DND-41 (cell line): ENCODE measurements around the gene DPF3.

ENCODE experiments used
- ATAC-seq: fragments of 200-7000 bp; cut with Tn5 transposase; 3 replicates; pipeline ENCODE4 v1.9.1; 2021; ENCODE audit warnings: low read depth; ENCODE audit not compliant: insufficient read depth
- DNase-seq: peaks from one replicate; pipeline ENCODE4 v3.0.0-alpha.2; 2020
- H2AFZ ChIP-seq: 2 replicates; pipeline ENCODE4 v1.6.0; 2012; ENCODE audit warnings: low read depth, low read length
- H3K27ac ChIP-seq: 2 replicates; pipeline ENCODE4 v1.5.1; 2012; ENCODE audit warnings: low read length, inconsistent platforms
- H3K27me3 ChIP-seq: fragments of 200-600 bp; sonication (generic); 2 replicates; pipeline ENCODE4 v1.6.0; 2012; ENCODE audit warnings: low read length, mild to moderate bottlenecking, inconsistent platforms; ENCODE audit not compliant: insufficient read depth, poor library complexity
- H3K36me3 ChIP-seq: 2 replicates; pipeline ENCODE4 v1.5.1; 2012; ENCODE audit warnings: low read length, inconsistent platforms; ENCODE audit not compliant: insufficient read depth
- H3K4me1 ChIP-seq: 2 replicates; pipeline ENCODE4 v1.5.1; 2012; ENCODE audit warnings: mild to moderate bottlenecking, low read length; ENCODE audit not compliant: insufficient read depth
- H3K4me2 ChIP-seq: 2 replicates; pipeline ENCODE4 v1.6.0; 2012; ENCODE audit warnings: mild to moderate bottlenecking, moderate library complexity, low read length, inconsistent platforms; ENCODE audit not compliant: insufficient read depth
- H3K4me3 ChIP-seq, 2 experiments: fragments of 200-600 bp in 1 of 2; shearing (Covaris generic) in 1 of 2; 2 replicates each; pipeline ENCODE4 v1.5.1; 2012 to 2016; ENCODE audit warnings: inconsistent platforms in 2 of 2, low read length in 2 of 2, mild to moderate bottlenecking in 2 of 2, low read depth in 1 of 2, moderate library complexity in 1 of 2
- H3K79me2 ChIP-seq: 2 replicates; pipeline ENCODE4 v1.6.0; 2012; ENCODE audit warnings: low read length, inconsistent platforms; ENCODE audit not compliant: insufficient read depth
- H3K9ac ChIP-seq: 2 replicates; pipeline ENCODE4 v1.6.0; 2012; ENCODE audit warnings: low read depth, mild to moderate bottlenecking, inconsistent platforms, low read length, moderate library complexity
- H3K9me3 ChIP-seq: 2 replicates; pipeline ENCODE4 v1.5.1; 2012; ENCODE audit warnings: low read length, moderate library complexity, mild to moderate bottlenecking, inconsistent platforms; ENCODE audit not compliant: insufficient read depth, severe bottlenecking
- H4K20me1 ChIP-seq: 2 replicates; pipeline ENCODE4 v1.6.0; 2012; ENCODE audit warnings: low read length; ENCODE audit not compliant: insufficient read depth
- EZH2 ChIP-seq: IDR thresholded peaks from 3 replicates; pipeline ENCODE4 v1.6.1; 2012; ENCODE audit warnings: borderline replicate concordance, low read depth, mild to moderate bottlenecking, moderate library complexity, low read length, inconsistent platforms; ENCODE audit not compliant: severe bottlenecking
- TF ChIP-seq, protein P1 (sequence below): IDR thresholded peaks from 2 replicates; pipeline ENCODE4 v1.5.1; 2012; ENCODE audit warnings: borderline replicate concordance, low read length, moderate library complexity, mild to moderate bottlenecking; ENCODE audit not compliant: poor library complexity, severe bottlenecking; ENCODE audit errors: extremely low read depth

Gene DPF3

DNA sequence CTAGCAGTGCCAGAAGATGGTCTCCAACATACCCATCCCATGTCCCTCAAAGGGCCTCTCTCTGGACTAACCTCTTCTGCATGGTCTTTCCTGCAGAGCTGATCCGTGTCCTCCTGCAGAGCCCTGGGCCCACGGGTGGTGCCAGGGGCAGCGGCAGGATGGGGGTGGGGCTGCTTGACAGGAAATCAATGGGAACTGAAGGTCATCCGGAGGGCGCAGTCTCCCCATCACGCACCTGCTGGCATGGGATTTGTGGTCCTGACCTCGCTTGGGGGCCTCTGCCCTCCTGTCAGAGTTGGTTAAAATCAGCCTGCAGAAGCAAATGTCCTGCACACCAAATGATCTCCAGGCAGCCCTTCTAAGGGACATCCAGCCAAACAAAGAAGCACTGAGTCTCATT, 110.2 kb downstream of the DPF3 start:
- Histone ChIP-seq H3K79me2 (no peaks in the 10 kb centered on the region), H3K4me1 (no peaks in the 10 kb centered on the region), H3K4me2 (no peak overlapping the region)

DNA sequence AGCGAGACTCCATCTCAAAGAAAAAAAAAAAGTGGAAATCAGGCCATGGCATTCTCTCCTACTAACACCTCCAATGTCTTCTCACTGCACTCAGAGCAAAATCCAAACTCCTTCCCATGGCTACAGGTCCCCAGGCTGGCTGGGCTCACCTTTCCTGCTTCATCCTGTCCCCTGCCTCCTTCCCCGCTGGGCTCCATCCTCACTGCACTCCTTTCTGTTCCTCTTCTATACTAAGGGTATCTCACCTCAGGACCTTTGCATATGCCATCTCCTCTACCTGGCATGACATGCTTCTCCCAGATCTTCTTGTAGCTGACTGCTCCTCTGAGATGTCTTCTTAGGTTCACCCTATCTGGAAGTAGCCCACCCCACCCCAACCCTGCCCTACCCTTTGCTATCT, 111.1 kb downstream of the DPF3 start:
- no peak for TF ChIP-seq EZH2
- TF ChIP-seq, protein P1, sequence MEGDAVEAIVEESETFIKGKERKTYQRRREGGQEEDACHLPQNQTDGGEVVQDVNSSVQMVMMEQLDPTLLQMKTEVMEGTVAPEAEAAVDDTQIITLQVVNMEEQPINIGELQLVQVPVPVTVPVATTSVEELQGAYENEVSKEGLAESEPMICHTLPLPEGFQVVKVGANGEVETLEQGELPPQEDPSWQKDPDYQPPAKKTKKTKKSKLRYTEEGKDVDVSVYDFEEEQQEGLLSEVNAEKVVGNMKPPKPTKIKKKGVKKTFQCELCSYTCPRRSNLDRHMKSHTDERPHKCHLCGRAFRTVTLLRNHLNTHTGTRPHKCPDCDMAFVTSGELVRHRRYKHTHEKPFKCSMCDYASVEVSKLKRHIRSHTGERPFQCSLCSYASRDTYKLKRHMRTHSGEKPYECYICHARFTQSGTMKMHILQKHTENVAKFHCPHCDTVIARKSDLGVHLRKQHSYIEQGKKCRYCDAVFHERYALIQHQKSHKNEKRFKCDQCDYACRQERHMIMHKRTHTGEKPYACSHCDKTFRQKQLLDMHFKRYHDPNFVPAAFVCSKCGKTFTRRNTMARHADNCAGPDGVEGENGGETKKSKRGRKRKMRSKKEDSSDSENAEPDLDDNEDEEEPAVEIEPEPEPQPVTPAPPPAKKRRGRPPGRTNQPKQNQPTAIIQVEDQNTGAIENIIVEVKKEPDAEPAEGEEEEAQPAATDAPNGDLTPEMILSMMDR, result no peak
- Histone ChIP-seq H3K4me1 (no peaks in the 10 kb centered on the region), H4K20me1 (no peaks in the 10 kb centered on the region), H3K4me2 (no peak overlapping the region), H3K4me3 (no peak overlapping the region), H3K27me3 (no peaks in the 10 kb centered on the region), H3K27ac (no peak overlapping the region), H3K79me2 (no peaks in the 10 kb centered on the region), H3K36me3 (no peaks in the 10 kb centered on the region), H2AFZ (no peak overlapping the region), H3K9me3 (no peaks in the 10 kb centered on the region), H3K9ac (no peak overlapping the region)
- DNase-seq (no peak), ATAC-seq (no peak)

More for the DNA sequence above, 110.2 kb downstream of the DPF3 start:
- ATAC-seq (no peak), DNase-seq (no peak)
- Histone ChIP-seq H3K4me3 (no peak overlapping the region), H3K27me3 (no peaks in the 10 kb centered on the region), H3K27ac (no peak overlapping the region), H2AFZ (no peak overlapping the region), H3K9ac (no peak overlapping the region), H3K9me3 (no peaks in the 10 kb centered on the region), H3K36me3 (no peaks in the 10 kb centered on the region), H4K20me1 (no peaks in the 10 kb centered on the region)
- TF ChIP-seq EZH2, result no peak
- TF ChIP-seq, protein P1, result no peak

DNA sequence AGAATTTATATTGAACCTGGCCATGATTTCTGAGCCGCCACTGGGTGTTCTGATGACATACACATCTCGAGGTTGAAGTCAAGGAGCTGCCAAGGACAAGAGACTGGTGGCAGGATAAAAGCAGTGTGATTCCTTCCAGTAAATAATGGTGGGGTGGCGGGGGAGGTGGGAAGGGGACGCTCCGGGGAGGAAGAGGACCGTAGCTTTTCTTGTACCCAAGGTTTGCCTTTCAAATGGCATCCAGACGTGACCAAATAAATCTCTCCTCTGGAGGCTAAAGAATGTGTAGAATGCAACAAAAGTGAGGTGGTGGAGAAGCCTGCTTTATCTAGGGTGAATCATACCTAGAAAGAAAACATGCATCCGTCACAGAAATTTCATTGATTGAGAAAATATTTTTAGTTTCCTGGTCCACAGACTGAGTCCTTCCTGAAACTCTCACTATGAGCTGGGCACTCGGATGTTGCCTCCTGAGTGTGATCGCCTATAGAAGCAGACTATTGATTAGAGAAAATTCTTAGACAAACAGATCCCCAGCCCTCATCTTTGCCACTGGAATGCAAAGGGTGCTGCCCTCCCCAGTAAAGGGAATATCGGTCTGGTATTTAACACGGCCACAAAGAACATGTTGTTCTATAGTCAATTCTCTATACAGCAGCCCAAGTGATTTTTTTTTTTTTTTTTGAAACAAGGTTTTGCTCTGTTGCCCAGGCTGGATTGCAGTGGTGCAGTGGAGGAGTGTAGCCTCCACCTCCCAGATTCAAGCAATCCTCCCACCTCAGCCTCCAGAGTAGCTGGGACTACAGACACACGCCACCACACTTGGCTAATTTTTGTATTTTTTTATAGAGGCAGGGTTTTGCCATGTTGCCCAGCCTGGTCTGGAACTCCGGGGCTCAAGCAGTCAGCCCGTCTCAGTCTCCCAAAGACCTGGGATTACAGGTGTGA, 112.1 kb downstream of the DPF3 start:
- no peak overlapping the region for H3K9ac ChIP-seq
- H3K27ac ChIP-seq, result no peak overlapping the region
- ATAC-seq (no peak), DNase-seq (no peak)
- H3K4me2 ChIP-seq, result no peak overlapping the region
- no peaks in the 10 kb centered on the region for H3K4me1 ChIP-seq
- no peak overlapping the region for H3K4me3 ChIP-seq
- H3K36me3 ChIP-seq, result no peaks in the 10 kb centered on the region
- no peaks in the 10 kb centered on the region for H3K27me3 ChIP-seq
- H4K20me1 ChIP-seq, result no peaks in the 10 kb centered on the region
- H2AFZ ChIP-seq, result no peak overlapping the region
- H3K79me2 ChIP-seq, result no peaks in the 10 kb centered on the region
- no peak for TF ChIP-seq EZH2
- TF ChIP-seq, protein P1, result no peak
- H3K9me3 ChIP-seq, result no peaks in the 10 kb centered on the region
